ENCODE results near the gene TFR2.

DNA sequence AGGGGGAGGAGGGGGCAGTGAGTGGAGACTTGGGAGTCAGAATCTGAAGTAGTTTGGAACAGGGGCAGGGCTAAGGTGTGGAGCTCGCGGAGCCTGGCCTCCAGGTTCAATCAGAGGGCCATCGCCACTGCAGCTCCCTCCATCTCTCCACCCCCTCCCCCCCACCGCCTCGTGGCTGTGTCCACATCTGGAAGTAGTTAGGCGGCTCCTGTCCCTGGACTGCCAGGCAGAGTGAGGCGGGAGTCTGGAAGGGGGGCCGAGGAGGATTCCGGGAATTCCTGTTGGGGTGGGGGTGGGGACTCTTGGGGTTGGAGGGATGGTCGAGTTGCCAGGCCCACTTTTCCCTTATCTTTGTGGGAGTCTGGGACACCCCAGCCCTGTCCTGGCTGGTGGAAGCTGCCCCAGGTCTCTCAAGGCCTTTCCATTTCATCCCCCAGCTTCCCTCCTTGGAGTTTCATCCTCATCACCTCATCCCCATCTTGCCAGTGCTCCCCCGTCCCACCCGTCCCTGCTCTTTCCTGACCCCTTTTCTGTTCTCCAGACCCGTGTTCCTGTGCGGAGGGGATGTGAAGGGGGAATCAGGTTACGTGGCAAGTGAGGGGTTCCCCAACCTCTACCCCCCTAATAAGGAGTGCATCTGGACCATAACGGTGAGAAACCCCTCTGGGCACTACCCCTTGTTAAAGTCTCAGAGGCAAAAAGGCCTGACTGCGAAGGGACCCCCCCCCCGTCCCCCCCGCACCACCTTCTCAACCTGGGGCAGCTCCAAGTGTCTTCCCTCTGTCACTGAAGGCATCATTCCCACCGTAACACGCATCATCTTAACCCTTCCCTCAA is 38.2 kb downstream of the TFR2 start:
- TF ChIP-seq GATAD2A (CRISPR knock-in tag; IDR thresholded peaks at IDR 0.05) (no peak), ZNF33A (CRISPR knock-in tag; IDR thresholded peaks at IDR 0.05; ENCODE audit: borderline replicate concordance) (no peak), SALL2 (CRISPR knock-in tag; IDR thresholded peaks at IDR 0.05) (no peak), GATA4 (IDR thresholded peaks at IDR 0.05; ENCODE audit: borderline replicate concordance, low read depth) (no peak), FOSL1 (CRISPR knock-in tag; IDR thresholded peaks at IDR 0.05; ENCODE audit: borderline replicate concordance) (no peak)
